Endothelial cell (in vitro differentiated cells): Measurements from ENCODE around the gene SKIL. TPM values are rescaled to one million over a fixed set of nuclear protein-coding genes. Genes with fewer than 3 reads are reported as not detected.
"Not testable (repeated sequence)": the region's sequence is repeated elsewhere in the genome, so short reads cannot be mapped to it uniquely, and the experiment has no call there.

Source experiments
- DNase-seq: peaks from one replicate; pipeline ENCODE4 v3.0.0; 2021; ENCODE audit warnings: low spot score
- H3K27ac Mint-ChIP-seq: one replicate; pipeline ENCODE4 v1.8.0; 2021; ENCODE audit warnings: mixed read lengths, inconsistent platforms; ENCODE audit not compliant: unreplicated experiment
- H3K27me3 Mint-ChIP-seq: one replicate; pipeline ENCODE4 v1.8.0; 2021; ENCODE audit warnings: mild to moderate bottlenecking, moderate library complexity, mixed read lengths, inconsistent platforms; ENCODE audit not compliant: unreplicated experiment
- H3K36me3 Mint-ChIP-seq: one replicate; pipeline ENCODE4 v1.8.0; 2021; ENCODE audit warnings: mild to moderate bottlenecking, low read depth, mixed read lengths, inconsistent platforms; ENCODE audit not compliant: unreplicated experiment
- H3K4me1 Mint-ChIP-seq: one replicate; pipeline ENCODE4 v1.8.0; 2021; ENCODE audit warnings: mild to moderate bottlenecking, mixed read lengths, inconsistent platforms; ENCODE audit not compliant: unreplicated experiment
- H3K4me3 Mint-ChIP-seq: one replicate; pipeline ENCODE4 v1.8.0; 2021; ENCODE audit warnings: mild to moderate bottlenecking, mixed read lengths, inconsistent platforms; ENCODE audit not compliant: unreplicated experiment
- H3K9me3 Mint-ChIP-seq: one replicate; pipeline ENCODE4 v1.8.0; 2021; ENCODE audit warnings: mixed read lengths, inconsistent platforms; ENCODE audit not compliant: unreplicated experiment
- CTCF ChIP-seq: fragments of 200-600 bp; sonication (generic); IDR thresholded peaks from one replicate; pipeline ENCODE4 v1.5.0; 2021; ENCODE audit warnings: antibody characterized with exemption; ENCODE audit not compliant: unreplicated experiment
- total RNA-seq: library from RNA; stranded (reverse); fragmentation: NEBNext Ultra II Directional; extraction: Animal tissue kit (Norgen Biotek cat#: 25700); gene quantifications from one replicate; pipeline ENCODE4 v1.2.1, GENCODE V29; 2021; ENCODE audit not compliant: unreplicated experiment

The SKIL gene
- total RNA-seq, 1 donor from 2014 or later, result 89.0 TPM

GRCh38 chr3:170327040-170327808, 30.3 kb upstream of the SKIL start:
- H3K27ac Mint-ChIP-seq, result no peak overlapping the region
- H3K4me3 Mint-ChIP-seq, result no peak overlapping the region
- H3K36me3 Mint-ChIP-seq, result peaks cover 7% of the 10 kb centered on the region
- TF ChIP-seq CTCF, result no peak
- DNase-seq, result no peak
- peaks cover 4% of the 10 kb centered on the region for H3K27me3 Mint-ChIP-seq
- H3K4me1 Mint-ChIP-seq, result no peaks in the 10 kb centered on the region
- H3K9me3 Mint-ChIP-seq, result no peaks in the 10 kb centered on the region

- not testable (repeated sequence) for H3K27me3 Mint-ChIP-seq, H3K27ac Mint-ChIP-seq, H3K4me3 Mint-ChIP-seq, H3K9me3 Mint-ChIP-seq, H3K36me3 Mint-ChIP-seq, DNase-seq, H3K4me1 Mint-ChIP-seq
Measured at GRCh38 chr3:170327868-170328548, 29.5 kb upstream of the SKIL start.

- TF ChIP-seq CTCF, result no peak
- H3K36me3 Mint-ChIP-seq, result peaks cover 7% of the 10 kb centered on the region
- no peak overlapping the region for H3K4me3 Mint-ChIP-seq
- H3K9me3 Mint-ChIP-seq, result no peaks in the 10 kb centered on the region
- peaks cover 2% of the 10 kb centered on the region for H3K27me3 Mint-ChIP-seq
- no peak overlapping the region for H3K27ac Mint-ChIP-seq
- no peak for DNase-seq
- no peaks in the 10 kb centered on the region for H3K4me1 Mint-ChIP-seq
Measured at GRCh38 chr3:170330366-170330765, 27.1 kb upstream of the SKIL start.

- H3K4me3 Mint-ChIP-seq, result no peak overlapping the region
- H3K27me3 Mint-ChIP-seq, result peaks cover 2% of the 10 kb centered on the region
- no peak overlapping the region for H3K27ac Mint-ChIP-seq
- TF ChIP-seq CTCF, result no peak
- H3K4me1 Mint-ChIP-seq, result no peaks in the 10 kb centered on the region
- peaks cover 7% of the 10 kb centered on the region for H3K36me3 Mint-ChIP-seq
- DNase-seq, result no peak
- no peaks in the 10 kb centered on the region for H3K9me3 Mint-ChIP-seq
Measured at GRCh38 chr3:170331143-170331542, 26.4 kb upstream of the SKIL start.

- Mint-ChIP-seq H3K27ac (no peak overlapping the region), H3K27me3 (peaks cover 1% of the 10 kb centered on the region), H3K4me1 (no peaks in the 10 kb centered on the region), H3K36me3 (peaks cover 5% of the 10 kb centered on the region), H3K9me3 (no peaks in the 10 kb centered on the region), H3K4me3 (no peak overlapping the region)
- no peak for DNase-seq
- TF ChIP-seq CTCF, result no peak
Measured at GRCh38 chr3:170337420-170337819, 20.1 kb upstream of the SKIL start.
